ENCODE results near the gene NAGK.
A peak's percentile ranks its signal among the peaks of the same experiment; 100 is the strongest.
"Not testable (repeated sequence)": the region's sequence is repeated elsewhere in the genome, so short reads cannot be mapped to it uniquely, and the experiment has no call there.

NAGK gene

DNA sequence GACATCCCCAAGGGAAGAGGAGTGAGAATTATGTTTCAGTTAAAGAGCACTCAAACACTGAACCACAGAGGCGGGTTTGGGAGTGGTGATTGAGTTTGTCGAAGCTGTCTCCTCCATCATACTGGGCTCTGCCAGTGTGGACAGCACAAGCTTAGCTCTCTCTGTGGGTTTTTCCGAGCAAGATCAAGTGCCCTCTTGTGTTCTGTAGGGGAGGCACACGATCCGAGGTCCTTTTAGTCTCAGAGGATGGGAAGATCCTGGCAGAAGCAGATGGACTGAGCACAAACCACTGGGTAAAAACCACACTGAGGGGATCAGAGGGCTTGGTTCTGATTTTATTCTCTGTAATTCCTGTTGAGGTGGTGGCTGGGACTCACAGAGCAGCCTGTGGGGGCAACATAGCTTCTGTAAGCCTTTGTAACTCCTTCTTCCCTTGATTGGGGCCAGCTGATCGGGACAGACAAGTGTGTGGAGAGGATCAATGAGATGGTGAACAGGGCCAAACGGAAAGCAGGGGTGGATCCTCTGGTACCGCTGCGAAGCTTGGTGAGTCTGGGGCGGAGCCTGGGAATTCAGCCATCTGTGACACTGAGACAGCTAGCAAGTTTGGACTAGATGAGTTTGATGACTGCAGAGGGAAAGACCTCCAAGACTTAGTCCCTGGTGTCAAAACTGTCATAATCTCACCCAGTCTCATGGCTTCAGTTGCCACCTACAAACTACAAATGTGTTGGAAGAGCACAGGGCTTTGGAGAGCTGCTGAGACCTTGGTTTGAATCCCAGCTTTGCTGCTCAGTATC is 2.0 kb downstream of the NAGK start:
- no peak for DNase-seq

DNA sequence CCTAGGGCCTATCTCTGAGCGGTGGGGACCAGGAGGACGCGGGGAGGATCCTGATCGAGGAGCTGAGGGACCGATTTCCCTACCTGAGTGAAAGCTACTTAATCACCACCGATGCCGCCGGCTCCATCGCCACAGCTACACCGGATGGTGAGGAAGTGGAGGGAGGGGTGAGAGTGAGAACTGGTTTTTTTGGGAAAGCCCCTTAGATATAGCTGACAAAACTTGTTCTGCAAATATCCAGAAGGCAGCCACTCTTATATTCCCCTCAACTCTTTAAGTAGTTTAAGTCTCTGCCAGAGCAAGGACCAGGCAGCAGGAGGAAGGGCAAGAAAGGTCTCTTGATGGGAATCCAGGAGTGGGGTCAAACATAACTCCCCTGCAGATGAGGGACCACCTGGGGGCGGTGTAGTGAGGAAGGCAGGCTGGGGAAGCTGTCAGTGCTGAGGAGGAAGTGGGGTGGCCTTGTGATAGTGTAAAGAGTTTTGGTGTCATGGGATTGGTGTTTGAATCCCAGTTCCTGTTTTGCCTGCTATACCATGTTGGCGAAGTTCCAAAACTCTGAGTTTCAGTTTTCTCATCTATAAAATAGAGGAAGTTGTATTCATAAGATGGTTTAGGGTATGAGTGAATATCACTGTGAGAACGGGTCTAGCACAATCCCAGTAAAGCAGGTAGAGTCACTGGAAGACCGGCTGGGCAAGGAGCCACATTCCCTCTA is 3.4 kb downstream of the NAGK start:
- DNase-seq = no peak

- DNase-seq = no peak
Observed at GRCh38 chr2:71072492-71072891, 4.0 kb downstream of the NAGK start.

DNA sequence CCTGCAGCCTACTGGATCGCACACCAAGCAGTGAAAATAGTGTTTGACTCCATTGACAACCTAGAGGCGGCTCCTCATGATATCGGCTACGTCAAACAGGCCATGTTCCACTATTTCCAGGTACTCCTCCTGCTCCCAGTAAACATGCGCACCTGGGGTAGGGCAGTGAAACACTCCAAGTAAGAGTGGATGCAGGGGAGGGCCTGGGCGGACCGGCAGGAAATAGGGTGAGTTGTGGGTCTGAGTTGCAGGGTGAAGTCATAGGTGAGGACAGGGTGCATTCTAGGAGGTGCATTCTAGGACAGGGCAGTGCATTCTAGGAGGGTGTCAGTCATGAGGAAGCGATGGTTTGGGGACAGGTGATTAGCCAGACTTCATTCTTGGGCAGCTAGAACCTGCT is 5.0 kb downstream of the NAGK start:
- no peak for DNase-seq

- no peak for DNase-seq
Observed at GRCh38 chr2:71074893-71075395, 6.5 kb downstream of the NAGK start.

- DNase-seq = peak; percentile 28
Observed at GRCh38 chr2:71078624-71079023, 10.2 kb downstream of the NAGK start.

GRCh38 chr2:71082402-71083252 is 14.2 kb downstream of the NAGK start:
- no peak for DNase-seq

DNA sequence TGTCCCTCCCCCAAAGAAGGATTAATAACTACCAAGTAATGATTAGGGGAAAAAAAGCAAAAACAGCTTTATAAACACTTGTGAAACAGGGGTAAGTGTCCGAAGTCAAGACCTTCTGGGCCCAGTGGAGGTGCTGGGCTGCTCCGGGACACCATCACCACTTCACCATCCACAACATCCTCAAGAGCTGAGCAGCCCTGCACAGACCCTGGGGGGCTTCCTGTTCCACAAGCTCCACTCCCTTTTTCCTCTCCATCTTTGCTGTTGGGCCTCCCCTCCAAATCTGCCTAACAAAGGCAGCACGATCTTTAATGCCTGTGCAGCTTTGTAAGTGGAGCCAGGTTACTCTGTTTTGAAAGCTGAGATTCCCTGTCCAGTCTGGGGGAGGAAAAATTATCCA is 14.8 kb downstream of the NAGK start:
- not testable (repeated sequence) for DNase-seq

DNA sequence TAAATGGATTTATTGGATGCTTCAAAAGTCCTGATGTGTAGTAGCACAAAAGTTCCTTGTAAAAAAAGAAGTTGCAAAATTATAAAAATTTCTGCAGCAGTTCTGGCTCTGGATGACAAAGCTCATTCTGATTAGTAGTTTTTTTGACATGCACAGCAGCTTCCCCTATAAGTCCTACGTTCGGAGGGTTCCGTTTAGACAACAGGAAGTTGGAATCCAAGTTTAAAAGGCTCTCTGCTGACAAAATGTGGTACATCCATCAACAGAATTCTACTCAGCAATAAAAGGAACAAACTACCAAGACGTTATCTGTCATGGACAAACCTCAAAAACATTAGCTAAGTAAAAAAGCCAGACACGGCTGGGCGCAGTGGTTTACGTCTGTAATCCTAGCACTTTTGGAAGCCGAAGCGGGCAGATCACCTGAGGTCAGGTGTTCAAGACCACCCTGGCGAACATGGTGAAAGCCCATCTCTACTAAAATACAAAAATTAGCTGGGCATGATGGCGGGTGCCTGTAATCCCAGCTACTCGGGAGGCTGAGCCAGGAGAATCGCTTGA is 15.4 kb downstream of the NAGK start:
- not testable (repeated sequence) for DNase-seq

GRCh38 chr2:71085325-71086003 is 17.0 kb downstream of the NAGK start:
- DNase-seq = not testable (repeated sequence)

DNA sequence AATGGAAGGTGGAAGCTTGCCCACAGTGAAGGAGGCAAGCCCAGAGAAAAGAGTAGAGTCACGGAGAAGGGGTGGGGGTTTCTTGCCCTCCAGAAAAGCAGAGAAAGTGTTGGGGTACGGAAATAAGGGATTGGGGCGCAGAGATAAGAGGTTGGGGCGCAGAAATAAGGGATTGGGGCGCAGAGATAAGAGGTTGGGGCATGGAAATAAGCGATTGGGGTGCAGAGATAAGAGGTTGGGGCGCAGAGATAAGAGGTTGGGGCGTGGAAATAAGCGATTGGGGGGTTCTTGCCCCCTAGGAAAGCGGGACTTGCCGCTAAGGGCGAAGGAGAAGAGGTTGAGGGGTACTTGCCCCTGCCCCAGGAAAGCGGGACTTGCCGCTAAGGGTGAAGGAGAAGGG is 21.0 kb downstream of the NAGK start:
- not testable (repeated sequence) for DNase-seq

DNA sequence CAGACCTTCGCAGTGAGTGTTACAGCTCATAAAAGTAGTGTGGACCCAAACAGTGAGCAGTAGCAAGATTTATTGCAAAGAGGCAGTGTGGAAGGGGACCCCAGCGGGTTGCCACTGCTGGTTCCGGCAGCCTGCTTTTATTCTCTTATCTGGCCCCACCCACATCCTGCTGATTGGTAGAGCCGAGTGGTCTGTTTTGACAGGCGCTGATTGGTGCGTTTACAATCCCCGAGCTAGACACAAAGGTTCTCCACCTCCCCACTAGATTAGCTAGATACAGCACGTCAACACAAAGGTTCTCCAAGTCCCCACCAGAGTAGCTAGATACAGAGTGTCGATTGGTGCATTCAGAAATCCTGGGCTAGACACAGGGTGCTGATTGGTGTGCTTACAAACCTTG is 23.4 kb downstream of the NAGK start:
- DNase-seq = not testable (repeated sequence)

DNA sequence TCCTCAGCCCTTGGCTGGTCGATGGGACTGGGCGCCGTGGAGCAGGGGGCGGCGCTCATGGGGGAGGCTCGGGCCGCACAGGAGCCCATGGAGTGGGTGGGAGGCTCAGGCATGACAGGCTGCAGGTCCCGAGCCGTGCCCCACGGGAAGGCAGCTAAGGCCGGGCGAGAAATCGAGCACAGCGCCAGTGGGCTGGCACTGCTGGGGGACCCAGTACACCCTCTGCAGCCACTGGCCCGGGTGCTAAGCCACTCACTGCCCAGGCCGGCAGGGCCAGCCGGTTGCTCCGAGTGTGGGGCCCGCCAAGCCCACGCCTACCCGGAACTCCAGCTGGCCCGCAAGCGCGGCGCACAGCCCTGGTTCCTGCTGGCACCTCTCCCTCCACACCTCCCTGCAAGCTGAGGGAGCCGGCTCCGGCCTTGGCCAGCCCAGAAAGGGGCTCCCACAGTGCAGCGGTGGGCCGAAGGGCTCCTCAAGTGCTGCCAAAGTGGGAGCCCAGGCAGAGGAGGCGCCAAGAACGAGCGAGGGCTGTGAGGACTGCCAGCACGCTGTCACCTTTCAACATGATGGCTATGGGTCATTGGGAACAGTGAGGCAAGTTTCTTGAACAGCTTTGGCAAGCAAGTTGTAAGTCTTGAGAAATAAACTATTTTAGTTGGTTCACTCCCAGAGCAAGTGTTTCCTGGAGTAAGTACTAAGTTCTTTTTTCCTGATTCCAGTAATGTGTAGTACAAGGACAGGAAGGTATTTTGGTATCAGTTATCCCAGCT is 24.2 kb downstream of the NAGK start:
- DNase-seq = not testable (repeated sequence)

DNA sequence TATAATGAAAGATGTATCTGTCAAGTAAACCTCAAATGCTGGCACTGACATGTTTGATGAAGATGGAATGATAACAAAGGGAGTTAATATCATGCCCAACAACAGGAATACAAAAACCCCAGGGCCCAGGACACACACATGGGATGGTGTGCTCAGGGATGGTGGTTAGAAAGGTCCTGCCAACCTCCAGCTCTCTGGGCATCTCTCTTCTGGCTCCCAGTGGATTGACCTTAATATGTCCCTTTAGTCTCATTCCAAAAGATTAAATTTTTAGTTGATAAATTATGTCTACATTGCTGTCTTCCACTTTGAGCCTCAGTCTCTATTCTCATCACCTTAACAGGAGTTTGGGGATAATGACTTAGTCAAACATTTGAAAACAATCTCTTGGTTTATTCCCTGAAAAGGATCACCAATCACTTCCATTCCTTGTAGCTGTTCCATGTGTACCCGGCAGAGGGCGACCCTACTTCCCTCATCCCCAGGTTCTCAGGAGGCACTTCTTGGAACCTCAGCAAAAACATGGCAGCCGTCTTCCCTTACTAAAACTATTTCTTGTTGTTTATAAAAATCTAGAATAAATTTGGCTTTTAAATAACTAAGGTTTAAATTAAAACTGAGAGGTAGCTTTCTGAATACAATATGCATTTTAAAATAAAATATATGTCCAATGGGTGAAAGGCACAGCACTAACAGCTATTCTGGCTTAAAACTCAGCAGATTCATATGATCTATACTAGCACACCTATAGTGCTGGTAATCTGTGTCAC is 31.9 kb downstream of the NAGK start:
- DNase-seq = peak; percentile 5

GRCh38 chr2:71101656-71102055 is 33.2 kb downstream of the NAGK start:
- no peak for DNase-seq

DNA sequence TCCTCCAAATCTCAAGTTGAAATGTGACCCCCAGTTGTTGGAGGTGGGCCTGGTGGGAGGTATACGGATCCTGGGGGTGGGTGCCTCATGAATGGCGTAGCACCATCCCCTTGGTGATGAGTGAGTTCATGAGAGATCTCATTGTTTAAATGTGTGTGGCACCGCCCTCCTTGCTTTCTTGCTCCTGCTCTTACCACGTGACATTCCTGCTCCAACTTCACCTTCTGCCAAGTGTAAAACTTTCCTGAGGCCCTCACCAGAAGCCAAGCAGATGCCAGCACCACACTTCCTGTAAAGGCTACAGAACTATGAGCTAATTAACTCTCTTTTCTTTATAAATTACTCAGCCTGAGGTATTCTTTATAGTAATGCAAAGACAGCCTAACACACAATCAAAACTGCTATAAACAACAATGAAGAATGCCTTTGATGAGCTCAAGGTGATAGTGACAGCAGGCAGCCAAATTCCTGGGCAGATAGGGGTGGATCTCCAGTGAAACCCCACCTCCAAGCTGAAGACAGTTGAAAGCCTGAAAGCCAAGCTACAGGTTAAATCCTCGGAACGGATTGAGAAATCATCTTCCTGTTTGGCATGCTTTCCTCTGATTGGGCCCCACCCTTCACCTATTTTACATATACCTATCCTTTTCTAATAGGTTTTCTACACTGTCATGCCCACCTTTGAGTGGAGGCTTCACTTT is 34.7 kb downstream of the NAGK start:
- DNase-seq = no peak

- no peak for DNase-seq
Observed at GRCh38 chr2:71103809-71104208, 35.4 kb downstream of the NAGK start.

DNA sequence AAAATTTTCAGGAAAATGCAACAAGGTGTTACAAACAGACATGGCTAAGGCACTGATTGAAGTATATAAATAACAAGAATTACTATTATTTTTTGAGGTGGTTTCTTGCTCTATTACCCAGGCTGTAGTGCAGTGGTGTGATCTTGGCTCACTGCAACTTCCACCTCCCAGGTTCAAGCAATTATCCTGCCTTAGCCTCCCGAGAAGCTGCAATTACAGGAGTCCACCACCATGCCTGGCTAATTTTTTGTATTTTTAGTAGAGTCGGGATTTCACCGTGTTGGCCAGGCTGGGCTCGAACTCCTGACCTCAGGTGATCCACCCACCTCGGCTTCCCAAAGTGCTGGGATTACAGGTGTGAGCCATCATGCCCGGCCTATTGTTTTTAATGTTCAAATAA is 38.0 kb downstream of the NAGK start:
- not testable (repeated sequence) for DNase-seq

DNA sequence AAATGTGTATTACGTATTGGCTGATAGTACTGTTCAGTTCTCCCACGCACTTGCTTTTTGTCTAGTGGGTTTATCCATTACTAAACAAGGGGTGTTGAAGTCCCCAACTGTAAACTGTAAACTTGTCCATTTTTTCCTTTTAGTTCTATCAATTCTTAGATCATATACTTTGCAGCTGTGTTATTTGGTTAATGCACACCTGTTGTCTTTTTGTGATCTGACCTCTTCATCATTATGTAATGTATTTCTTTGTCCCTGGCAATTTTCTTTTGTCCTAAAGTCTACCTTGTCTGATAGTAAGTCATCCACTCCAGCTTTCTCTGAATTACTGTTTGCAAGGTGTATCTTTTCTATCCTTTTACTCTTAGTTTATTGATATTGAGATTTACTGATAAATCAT is 39.6 kb downstream of the NAGK start:
- DNase-seq = no peak

DNA sequence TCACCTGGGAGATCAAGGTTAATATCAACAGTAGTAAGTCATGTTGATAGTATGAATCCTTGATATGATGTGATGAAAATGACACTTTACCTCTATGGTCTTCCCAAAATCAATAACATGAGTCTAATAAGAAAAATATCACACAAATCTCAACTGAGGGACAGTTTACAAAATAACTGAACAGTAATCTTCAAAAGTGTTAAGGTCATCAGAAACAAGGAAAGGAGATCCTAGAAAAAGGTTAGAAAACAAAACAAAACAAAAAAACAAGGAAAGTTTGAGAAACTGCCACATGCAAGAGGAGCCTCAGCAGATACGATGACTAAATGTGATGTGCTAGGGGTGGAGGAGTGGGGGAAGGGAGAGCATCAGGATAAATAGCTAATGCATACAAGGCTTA is 45.4 kb downstream of the NAGK start:
- DNase-seq = no peak
